ENCODE data around the gene NTNG1. TPM values are rescaled to one million over a fixed set of nuclear protein-coding genes. Genes with fewer than 3 reads are reported as not detected.

The NTNG1 gene
- total and polyA plus RNA-seq, 3 donors from 2014 or later: 1.8 to 2.3 (median 2.2) TPM

- H3K27ac ChIP-seq: no peak overlapping the region
- intact Hi-C loops (cut with DNase I; ENCODE audit: low total_unique reads): no loop called here
These were observed 224.8 kb downstream of the NTNG1 start for GRCh38 chr1:107365527-107366240.

GRCh38 chr1:107378426-107378825 lies 237.6 kb downstream of the NTNG1 start:
- no peaks in the 10 kb centered on the region for H3K4me1 ChIP-seq
- TF ChIP-seq POLR2A (IDR thresholded peaks at IDR 0.05) (no peak), CTCF (IDR thresholded peaks at IDR 0.05) (no peak)
- no peaks in the 10 kb centered on the region for H3K27me3 ChIP-seq
- no peak overlapping the region for H3K4me3 ChIP-seq
- intact Hi-C loops (cut with DNase I; ENCODE audit: low total_unique reads): no loop called here
- no peaks in the 10 kb centered on the region for H3K36me3 ChIP-seq (ENCODE audit: low read depth, missing control alignments)
- 76 to 89% methylated on average over 4 of the region's 4 CpGs for WGBS, 2 donors
- H3K27ac ChIP-seq: no peak overlapping the region
- no peaks in the 10 kb centered on the region for H3K9me3 ChIP-seq
- DNase-seq: no peak

More at GRCh38 chr1:107365527-107366240, 224.8 kb downstream of the NTNG1 start:
- Histone ChIP-seq H3K4me1 (no peaks in the 10 kb centered on the region), H3K36me3 (ENCODE audit: low read depth, missing control alignments) (no peaks in the 10 kb centered on the region), H3K9me3 (no peaks in the 10 kb centered on the region), H3K4me3 (no peak overlapping the region), H3K27me3 (no peaks in the 10 kb centered on the region)
- WGBS, 2 donors: 91% methylated on average over 2 of the region's 2 CpGs
- TF ChIP-seq POLR2A (IDR thresholded peaks at IDR 0.05) (no peak), CTCF (IDR thresholded peaks at IDR 0.05) (no peak)
- DNase-seq: no peak

GRCh38 chr1:107378866-107379265 lies 238.0 kb downstream of the NTNG1 start:
- DNase-seq: no peak
- Histone ChIP-seq H3K4me1 (no peaks in the 10 kb centered on the region), H3K9me3 (no peaks in the 10 kb centered on the region), H3K4me3 (no peak overlapping the region), H3K36me3 (ENCODE audit: low read depth, missing control alignments) (no peaks in the 10 kb centered on the region), H3K27ac (no peak overlapping the region), H3K27me3 (no peaks in the 10 kb centered on the region)
- TF ChIP-seq POLR2A (IDR thresholded peaks at IDR 0.05) (no peak), CTCF (IDR thresholded peaks at IDR 0.05) (no peak)
- intact Hi-C loops (cut with DNase I; ENCODE audit: low total_unique reads): no loop called here
- WGBS, 2 donors: 71 to 83% methylated on average over 2 of the region's 2 CpGs

GRCh38 chr1:107379826-107380225 lies 239.0 kb downstream of the NTNG1 start:
- intact Hi-C loops (cut with DNase I; ENCODE audit: low total_unique reads): no loop called here
- Histone ChIP-seq H3K9me3 (no peaks in the 10 kb centered on the region), H3K4me3 (no peak overlapping the region), H3K27ac (no peak overlapping the region), H3K27me3 (no peaks in the 10 kb centered on the region), H3K36me3 (ENCODE audit: low read depth, missing control alignments) (no peaks in the 10 kb centered on the region), H3K4me1 (no peaks in the 10 kb centered on the region)
- no peak for DNase-seq
- TF ChIP-seq POLR2A (IDR thresholded peaks at IDR 0.05): no peak
- TF ChIP-seq CTCF (IDR thresholded peaks at IDR 0.05): no peak
